Non-pigmented ciliary epithelial cell (primary cell): Measurements from ENCODE around the gene TPCN1.

Experiments used
- DNase-seq: peaks from one replicate; pipeline ENCODE4 v3.0.0-alpha.2; 2010; ENCODE audit warnings: low read depth

Gene TPCN1

DNA sequence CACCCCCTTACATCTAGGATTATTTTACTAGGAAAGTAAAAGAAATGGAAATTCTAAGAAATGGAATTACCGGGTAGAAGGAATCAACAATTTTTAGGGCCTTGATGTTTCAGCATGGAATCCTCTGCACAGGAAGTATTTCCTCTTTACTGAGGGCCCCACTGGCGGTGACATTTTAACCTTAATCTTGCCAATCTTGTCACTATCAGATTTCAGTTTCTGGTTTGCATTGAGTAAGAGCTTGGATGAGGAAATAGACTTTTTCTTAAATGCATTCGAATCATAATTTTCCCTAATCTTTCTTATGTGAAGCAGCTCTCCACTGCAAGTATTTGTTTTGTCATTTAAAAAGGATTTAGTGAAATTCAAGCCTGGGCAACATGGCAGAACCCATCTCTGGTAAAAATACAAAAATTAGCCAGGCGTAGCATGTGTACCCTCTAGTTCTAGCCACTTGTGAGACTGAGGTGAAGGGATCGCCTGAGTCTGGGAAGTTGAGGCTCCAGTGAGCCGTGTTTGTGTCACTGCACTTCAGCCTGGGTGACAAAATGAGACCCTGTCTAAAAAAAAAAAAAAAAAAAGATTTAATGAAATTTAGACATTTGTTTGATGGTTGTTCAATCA, 40.7 kb downstream of the TPCN1 start:
- no peak for DNase-seq

GRCh38 chr12:113262710-113263109, 41.4 kb downstream of the TPCN1 start:
- no peak for DNase-seq

DNA sequence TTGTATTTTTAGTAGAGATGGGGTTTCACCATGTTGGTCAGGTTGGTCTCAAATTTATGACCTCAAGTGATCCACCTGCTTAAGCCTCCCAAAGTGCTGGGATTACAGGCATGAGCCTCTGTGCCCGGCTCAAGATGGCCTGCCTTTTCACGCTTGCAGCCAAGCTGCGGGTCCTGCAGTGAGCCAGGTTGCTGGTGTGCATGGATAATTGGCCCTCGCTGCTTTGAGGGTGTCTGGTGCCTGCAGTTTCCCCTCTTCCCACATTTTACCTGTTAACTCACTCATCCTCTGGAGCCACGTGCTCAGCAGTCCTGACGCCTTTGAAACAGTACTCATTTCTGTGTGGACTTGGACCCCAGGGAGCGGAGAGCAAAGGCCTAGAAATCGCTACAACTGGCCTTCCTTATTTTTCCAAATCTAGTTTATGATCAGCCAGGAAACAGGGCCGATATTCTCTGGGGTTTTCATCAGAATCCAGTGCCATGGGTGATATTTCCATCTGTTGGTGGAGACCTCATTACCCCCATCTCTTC, 42.2 kb downstream of the TPCN1 start:
- DNase-seq: no peak

DNA sequence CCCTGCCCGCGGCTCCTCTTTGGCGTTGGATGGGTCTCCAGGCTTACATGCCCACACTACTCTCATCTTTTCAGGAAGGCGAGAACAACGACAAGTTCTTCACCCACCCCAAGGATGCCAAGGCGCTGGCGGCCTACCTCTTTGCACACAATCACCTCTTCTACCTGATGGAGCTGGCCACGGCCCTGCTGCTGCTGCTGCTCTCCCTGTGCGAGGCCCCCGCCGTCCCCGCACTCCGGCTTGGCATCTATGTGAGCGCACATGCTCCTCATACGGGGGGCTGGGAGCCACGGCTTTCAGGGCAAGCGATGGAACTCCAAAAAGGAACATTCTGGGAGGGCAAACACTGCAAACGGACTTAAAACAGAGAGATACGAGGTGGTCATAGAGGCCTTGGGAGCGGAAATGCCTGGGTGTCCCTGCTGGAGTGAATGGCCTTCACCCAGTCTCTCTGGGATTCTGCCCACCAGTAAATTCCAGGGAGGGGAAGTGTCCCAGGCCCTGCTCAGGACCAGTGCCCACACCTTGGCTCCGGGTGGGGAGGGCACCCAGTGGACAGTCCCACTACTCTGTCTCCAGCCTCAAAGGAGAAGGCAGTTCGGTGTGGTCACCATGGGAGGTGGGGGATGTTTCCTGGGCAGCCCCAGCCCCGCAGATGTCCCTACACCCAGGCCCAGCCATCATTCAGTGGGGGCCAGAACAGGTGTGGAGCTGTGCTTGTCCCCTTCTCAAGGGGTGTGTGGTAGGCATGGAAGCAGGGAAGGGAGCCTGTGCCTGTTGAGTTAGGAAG, 45.0 kb downstream of the TPCN1 start:
- no peak for DNase-seq

DNA sequence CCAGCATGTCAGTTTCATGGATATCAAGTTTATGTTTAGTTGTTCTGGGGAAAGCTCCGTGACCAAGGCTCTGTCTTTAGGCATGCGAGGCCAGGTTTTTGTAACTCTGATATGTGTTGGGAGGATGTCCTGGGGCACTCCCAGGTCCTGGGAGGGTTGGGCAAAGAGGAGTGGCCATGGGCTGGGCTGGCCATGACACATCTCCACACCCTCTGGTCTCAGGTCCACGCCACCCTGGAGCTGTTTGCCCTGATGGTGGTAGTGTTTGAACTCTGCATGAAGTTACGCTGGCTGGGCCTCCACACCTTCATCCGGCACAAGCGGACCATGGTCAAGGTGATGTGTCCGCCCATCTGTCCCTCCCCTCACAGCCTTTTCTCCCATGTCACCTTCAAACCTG, 46.4 kb downstream of the TPCN1 start:
- DNase-seq: no peak

DNA sequence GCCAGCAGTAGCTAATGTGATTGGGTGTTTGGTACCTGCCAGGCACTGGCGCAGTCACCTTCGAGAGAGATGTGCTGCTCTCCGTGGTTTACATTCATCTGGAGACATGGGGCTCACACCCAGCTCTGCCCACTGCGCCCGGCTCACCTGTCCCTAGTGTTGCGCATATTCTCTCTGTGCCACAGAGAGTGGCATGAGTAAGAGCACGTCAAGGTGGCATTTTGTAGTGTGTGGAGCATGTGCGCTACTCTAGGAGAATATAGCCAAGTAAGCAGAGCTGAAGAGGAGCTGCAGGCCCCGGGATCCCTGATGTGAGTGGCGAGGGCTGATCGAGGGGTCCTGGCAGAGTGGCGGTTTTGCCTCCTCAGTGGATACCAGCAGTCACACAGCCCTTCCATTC, 46.9 kb downstream of the TPCN1 start:
- DNase-seq: no peak

- DNase-seq: no peak
Observed at GRCh38 chr12:113268621-113269020, 47.4 kb downstream of the TPCN1 start.

- no peak for DNase-seq
Observed at GRCh38 chr12:113269257-113269943, 48.1 kb downstream of the TPCN1 start.

GRCh38 chr12:113270709-113271009, 49.4 kb downstream of the TPCN1 start:
- DNase-seq: no peak

DNA sequence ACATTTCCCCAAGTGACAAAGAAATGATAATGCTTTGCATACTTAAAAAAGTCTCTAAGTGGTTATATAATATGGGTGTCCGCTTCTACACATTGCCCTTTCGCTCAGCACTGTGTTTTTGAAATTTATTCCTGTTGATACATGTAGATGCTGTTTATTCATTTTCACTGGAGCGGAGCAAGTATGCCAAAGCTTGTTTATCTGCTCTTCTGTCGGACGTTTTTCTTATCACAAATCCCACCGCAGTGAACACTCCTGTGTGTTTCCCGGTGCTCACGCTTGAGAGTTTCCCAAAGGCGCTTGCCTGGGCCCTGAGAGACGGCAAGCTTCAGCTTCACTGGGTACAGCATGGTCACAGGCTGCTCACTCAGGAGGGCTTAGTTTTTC, 50.2 kb downstream of the TPCN1 start:
- DNase-seq: no peak

DNA sequence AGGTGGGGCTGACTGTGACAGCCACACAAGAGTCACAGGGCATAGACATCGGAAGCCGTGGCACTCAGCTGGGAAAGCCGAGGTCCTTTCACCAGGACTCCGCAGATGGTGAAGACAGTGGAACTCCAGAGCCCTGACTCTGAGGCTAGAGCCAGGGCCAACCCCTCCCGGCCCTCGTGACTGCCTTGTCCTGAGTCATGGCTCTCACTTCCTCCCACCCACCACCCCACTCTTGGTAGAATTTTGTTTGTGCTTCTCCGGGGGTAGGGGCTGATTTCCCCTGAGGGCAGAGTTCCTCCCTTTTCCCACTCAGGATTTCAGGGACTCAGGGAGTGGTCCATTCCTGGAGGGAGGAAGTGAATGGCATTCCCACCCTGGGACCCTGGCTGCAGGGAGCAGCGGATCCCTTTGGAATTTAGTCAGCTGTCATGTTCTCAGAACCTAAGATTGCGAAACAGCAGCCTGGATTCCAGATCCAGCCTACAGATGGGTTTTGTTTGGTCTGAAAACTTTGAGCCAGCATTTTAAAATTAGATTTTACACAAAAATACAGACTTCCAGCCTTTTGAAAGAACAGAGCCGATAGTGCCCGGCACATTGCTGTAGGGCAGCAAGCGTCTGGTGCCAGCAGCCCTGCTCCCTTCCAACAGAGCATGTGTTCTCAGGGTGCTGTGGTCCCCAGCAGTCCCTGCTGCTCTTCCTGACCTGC, 50.7 kb downstream of the TPCN1 start:
- DNase-seq: peak; percentile 45

GRCh38 chr12:113273053-113273725, 51.9 kb downstream of the TPCN1 start:
- DNase-seq: no peak

GRCh38 chr12:113274848-113275247, 53.6 kb downstream of the TPCN1 start:
- no peak for DNase-seq

DNA sequence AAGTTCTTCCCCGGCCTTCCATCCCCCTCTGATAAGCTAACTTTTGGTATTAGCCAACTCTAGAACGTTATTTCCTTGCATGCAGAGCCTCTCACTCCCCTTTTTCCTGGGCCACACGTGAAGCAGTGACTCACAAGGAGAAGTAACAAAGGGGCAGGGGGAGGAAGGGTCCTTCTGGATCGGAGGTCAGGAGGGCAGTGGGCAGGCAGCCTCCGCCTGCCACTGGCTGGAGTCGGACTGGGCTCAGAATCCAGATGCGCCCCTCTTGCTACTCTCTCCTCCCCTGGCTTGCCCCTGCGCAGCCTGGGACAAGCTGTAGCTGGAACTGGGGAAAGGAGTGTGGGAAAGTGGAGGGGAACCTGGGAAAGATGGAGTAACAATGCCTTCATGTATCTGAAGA, 55.0 kb downstream of the TPCN1 start:
- no peak for DNase-seq

GRCh38 chr12:113276946-113277500, 55.8 kb downstream of the TPCN1 start:
- DNase-seq: no peak

DNA sequence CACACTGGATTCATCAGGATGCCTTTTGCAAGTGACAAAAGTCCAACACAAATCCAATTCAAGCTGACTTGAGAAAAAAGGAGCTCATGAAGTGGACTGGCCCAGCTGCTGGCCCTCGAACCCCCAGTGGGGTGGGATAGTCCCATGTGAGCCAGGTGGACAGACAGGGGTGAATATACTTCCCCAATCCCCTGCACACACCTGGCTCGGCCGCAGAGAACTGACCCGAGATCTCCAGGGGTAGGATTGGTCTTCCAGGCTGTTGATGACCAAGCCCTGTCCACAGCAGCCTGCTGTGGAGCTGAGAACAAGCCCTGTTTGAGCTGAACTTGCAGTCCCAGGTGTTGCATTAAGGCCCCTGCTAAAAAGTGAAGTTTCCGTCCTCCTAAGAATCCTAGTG, 56.2 kb downstream of the TPCN1 start:
- no peak for DNase-seq

DNA sequence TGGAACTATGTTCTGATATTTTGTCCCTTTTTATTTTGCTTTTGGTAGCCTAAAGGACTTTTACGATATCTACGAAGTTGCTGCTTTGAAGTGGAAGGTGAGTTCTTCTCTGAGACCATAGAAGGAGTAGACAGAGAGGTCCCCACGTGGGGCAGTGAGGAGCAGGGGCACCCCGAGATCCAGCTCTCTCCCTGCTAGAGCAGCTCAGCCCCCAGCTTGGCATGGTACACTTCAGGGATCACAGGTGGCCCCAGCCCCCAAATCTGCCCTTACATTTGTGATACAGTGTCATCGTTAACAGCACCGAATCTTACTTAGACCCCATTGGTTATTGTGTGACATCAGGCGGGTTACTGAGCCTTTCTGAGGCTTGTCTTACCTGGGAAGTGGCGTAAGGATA, 56.9 kb downstream of the TPCN1 start:
- DNase-seq: no peak

GRCh38 chr12:113278633-113279032, 57.4 kb downstream of the TPCN1 start:
- DNase-seq: no peak

DNA sequence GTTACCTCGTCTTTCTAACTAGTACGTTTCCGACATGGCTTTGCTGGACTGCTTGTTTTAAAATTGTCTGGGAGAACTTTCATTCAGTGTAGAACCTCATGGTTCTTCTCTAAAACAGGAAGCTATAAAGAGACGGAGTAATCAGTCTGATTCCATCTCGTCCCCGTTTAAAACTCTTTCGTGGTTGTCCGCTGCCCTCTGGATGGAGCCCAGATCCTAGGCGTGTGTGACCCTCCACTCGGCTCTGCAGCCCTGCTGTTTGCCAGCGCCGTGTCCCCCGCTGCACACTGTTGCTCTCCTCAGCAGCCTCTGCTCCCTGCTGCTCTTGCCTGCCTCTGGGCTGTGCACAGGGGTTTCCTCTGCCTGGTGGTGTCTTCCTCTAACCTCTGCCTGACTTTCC, 63.5 kb downstream of the TPCN1 start:
- no peak for DNase-seq

- DNase-seq: no peak
Observed at GRCh38 chr12:113285679-113286610, 64.7 kb downstream of the TPCN1 start.

- DNase-seq: no peak
Observed at GRCh38 chr12:113286712-113287111, 65.4 kb downstream of the TPCN1 start.
